GM10248 (cell line): ENCODE measurements around the gene ARSD.
"Not testable (repeated sequence)": the region's sequence is repeated elsewhere in the genome, so short reads cannot be mapped to it uniquely, and the experiment has no call there.

Source experiments
- CTCF ChIA-PET: fragments of 300-600 bp; sonication (Branson Sonifier 250); formaldehyde crosslinking; extraction: SDS; loops from one replicate; lab custom pipeline; 2021; ENCODE audit warnings: antibody characterized with exemption; lab: Yijun Ruan, JAX
- POLR2A ChIA-PET: fragments of 350-650 bp; sonication (Branson Sonifier 250); formaldehyde crosslinking; extraction: SDS; loops from one replicate; lab custom pipeline; 2020; ENCODE audit warnings: antibody characterized with exemption; lab: Yijun Ruan, JAX
- DNase-seq: peaks from one replicate; pipeline ENCODE4 v3.0.0; 2012; ENCODE audit errors: extremely low spot score
- TF ChIP-seq, protein P1 (sequence below): IDR thresholded peaks from 2 replicates; pipeline ENCODE4 v1.5.1; 2012; ENCODE audit warnings: mild to moderate bottlenecking, low read depth; ENCODE audit errors: extremely low read depth, missing control alignments, control extremely low read depth

The ARSD gene

DNA sequence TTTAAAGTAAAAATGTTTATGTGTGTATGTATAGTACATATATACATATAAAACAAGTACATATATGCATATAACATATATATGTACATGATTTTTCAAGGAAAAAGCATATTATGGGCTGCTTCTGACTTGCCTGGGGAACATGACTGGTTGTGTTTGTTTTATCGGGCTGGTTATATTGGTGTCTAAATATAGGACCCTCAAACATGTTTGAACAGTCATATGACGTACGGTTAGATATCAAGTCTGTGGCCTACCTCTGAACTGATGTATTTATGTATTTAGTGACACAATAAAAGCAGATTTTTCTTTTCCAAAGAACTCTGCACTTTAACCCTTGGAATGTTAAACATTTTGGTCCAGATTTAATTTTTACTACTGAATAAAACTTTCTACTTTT is 37.9 kb upstream of the ARSD start:
- DNase-seq, result no peak
- TF ChIP-seq, protein P1, sequence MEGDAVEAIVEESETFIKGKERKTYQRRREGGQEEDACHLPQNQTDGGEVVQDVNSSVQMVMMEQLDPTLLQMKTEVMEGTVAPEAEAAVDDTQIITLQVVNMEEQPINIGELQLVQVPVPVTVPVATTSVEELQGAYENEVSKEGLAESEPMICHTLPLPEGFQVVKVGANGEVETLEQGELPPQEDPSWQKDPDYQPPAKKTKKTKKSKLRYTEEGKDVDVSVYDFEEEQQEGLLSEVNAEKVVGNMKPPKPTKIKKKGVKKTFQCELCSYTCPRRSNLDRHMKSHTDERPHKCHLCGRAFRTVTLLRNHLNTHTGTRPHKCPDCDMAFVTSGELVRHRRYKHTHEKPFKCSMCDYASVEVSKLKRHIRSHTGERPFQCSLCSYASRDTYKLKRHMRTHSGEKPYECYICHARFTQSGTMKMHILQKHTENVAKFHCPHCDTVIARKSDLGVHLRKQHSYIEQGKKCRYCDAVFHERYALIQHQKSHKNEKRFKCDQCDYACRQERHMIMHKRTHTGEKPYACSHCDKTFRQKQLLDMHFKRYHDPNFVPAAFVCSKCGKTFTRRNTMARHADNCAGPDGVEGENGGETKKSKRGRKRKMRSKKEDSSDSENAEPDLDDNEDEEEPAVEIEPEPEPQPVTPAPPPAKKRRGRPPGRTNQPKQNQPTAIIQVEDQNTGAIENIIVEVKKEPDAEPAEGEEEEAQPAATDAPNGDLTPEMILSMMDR, result no peak
- CTCF ChIA-PET, result no interaction called here
- POLR2A ChIA-PET, result no interaction called here

DNA sequence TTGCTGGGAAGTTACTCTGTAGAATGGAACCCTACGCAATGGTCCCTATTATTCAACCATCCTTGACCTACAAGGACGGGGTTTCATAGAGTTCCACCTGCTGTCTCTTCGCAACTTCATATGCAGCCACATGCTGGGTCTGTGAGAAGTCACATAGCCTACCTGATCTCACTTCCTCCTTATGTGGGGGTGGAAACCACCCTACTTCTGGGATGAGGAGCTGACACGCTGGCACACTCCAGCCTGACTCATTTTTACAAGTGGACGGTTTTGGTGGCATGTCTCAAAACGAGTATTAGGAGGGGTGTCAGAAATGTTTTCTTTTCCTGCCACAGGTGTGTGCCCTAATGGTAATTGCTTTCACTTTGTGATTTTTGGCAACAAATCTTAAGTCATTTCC is 36.8 kb upstream of the ARSD start:
- TF ChIP-seq, protein P1, result no peak
- POLR2A ChIA-PET, result no interaction called here
- no peak for DNase-seq
- CTCF ChIA-PET, result no interaction called here

DNA sequence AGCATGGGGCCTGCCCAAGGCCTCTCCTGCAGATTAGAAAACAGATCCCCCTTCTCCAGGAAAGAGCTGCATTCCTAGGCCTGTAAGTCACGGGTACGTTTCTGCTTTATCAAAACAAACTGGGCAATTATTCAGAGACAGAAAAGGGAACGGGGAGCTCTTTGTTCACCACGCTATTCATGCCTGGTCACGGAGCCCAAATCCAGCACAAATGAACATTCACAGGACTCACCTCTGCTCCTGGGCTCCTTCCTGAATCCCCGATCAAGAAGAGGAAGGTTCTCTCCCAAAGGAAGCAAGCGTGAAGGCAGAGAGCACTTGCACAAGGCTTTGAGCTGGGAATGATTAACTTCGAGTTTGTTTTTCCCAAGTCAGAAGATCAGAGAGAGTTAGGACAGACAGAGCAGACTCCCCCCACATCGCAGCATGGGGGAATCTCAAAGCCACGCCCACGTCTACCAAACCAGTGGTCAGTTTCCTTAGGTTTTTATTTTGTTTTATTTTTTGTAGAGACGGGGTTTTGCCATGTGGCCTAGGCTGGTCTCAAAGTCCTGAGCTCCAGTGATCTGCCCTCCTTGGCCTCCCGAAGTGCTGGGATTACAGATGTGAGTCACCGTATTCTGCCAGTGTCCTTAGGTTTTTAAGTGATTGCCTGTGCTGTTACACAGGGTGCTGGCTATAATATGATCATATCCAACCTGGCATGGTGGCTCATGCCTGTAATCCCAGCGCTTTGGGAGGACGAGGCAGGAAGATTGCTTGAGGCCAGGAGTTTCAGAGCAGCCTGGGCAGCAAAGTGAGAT is 35.1 kb upstream of the ARSD start:
- CTCF ChIA-PET, result not testable (repeated sequence)

DNA sequence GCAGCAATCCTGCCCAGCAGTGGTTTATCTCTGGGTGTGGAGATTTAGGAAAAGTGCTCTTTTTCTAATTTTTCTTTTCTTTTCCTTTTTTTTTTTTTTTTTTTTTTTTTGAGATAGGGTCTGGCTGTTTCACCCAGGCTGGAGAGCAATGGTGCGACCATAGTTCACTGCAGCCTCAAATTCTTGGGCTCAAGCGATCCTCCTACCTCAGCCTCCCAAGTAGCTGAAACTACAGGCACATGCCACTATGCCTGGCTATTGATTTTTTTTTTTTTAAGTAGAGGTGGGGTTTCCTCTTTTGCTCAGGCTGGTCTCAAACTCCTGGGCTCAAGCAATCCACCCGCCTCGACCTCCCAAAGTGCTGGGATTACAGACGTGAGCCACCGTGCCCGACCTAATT is 34.3 kb upstream of the ARSD start:
- CTCF ChIA-PET, result not testable (repeated sequence)

More for the DNA sequence above, 35.1 kb upstream of the ARSD start:
- DNase-seq, POLR2A ChIA-PET: not testable (repeated sequence)

DNA sequence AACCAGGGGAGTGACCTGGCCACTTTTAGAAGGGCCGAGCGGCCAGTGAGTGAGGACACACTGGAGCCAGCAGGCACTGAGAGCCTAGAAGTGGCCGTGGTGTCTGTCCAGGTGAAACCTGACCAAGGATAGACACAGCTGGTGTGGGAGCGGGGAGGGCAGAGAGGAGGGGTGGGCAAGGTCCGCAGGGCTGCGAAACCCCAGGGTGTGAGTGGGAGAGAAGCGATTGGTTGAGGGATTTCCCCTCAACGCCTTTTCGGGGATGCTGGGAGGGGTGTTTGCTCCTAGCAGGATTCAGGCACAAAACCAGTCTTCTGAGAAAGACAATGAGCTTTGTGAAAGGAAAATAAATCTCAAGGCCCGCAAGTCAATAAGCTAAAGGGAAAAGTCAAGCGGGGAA is 33.2 kb upstream of the ARSD start:
- no peak for DNase-seq
- CTCF ChIA-PET, result no interaction called here
- POLR2A ChIA-PET, result no interaction called here
- TF ChIP-seq, protein P1, result no peak

More for the DNA sequence above, 34.3 kb upstream of the ARSD start:
- DNase-seq, POLR2A ChIA-PET: not testable (repeated sequence)

DNA sequence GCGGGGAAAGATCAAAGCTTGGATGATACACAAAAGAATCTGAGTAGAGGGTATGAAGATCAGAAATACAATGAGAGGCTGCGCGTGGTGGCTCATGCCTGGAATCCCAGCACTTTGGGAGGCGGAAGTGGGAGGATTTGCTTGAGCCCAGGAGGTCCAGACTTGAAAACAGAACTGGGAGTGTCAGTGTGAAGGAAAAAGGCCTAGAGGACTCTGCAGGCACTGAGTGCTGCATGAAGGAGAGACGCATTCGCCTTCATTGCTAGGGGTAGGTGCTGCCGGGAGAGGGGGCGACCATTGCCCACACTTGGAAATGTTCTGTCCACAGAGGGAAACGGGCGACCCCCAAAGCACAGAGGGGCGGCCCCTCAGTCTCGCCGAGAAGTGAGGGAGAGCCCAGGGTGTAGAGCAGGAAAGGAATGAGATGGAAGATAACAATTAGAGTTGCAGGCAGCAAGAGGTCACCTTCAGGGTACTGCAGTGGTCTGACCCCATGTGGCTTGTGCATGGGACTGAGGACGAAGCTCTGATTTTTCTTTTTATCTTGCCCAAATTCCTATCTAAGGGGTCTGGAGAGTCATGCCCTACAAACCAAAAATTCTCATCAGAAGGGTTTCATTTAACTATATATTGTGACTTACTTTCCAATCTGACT is 31.8 kb upstream of the ARSD start:
- POLR2A ChIA-PET, result no interaction called here
- CTCF ChIA-PET, result no interaction called here
- TF ChIP-seq, protein P1, result no peak
- no peak for DNase-seq

DNA sequence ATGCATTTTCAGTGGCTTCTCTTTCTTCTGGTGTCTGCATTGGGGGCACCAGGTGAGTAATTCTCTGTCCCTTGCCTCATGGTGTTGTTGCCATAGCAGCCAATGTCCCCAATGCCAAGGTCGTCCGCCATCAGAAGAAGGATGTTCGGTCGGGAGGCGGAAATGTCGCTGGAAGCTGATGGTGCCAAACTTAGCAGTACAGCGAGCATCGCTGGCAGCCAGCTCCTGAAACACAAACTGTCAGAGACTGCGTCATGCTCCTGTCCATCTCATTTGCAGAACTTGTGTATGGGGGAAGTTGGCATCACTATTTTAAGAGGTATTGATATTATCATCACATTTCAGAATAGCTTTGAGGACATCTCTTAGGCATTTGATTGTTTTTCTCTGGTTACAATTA is 29.1 kb upstream of the ARSD start:
- ChIA-PET POLR2A (no interaction called here), CTCF (no interaction called here)
- TF ChIP-seq, protein P1, result no peak
- no peak for DNase-seq

DNA sequence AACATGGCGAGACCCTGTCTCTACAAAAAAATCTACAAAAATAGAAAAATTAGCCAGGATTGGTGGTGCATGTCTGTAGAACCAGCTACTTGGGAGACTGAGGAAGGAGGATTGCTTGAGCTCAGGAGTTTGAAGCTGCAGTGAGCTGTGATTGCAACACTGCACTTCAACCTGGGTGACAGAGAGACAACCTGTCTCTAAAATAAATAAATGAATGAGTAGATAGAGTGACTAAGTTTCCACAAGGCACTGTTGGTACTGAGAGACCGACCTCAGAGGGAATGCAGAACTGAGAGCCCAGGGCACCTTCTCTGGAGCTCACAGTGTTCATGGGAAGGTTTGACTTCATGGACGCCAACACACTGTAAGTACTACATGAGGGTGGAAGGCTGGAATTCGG is 26.7 kb upstream of the ARSD start:
- ChIA-PET POLR2A (no interaction called here), CTCF (no interaction called here)
- DNase-seq, result no peak
- TF ChIP-seq, protein P1, result no peak
